ENCODE results near the gene RNF150.

RNF150 gene

DNA sequence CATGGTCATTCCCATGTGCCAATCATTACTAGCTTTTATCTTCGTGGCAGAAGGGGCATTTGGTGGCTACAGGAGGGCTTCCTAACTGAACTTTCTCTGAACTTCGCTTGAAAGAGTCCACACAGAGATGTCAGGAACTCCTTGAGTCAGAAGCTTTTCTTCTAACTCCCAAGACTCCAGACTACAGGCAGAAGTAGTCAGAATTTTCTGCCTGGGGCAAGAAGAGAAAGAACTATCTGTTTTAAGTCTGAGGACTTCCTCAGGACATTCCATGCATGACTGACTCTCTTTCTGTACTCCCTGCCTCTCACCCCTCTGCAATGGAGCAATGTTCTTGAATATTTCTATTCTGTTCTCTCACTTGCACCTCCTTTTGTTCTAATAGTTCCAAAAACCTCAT, 206.6 kb downstream of the RNF150 start:
- H3K4me3 ChIP-seq (ENCODE audit: low read length): no peak overlapping the region
- H3K79me2 ChIP-seq (ENCODE audit: low read length): no peaks in the 10 kb centered on the region
- no peak overlapping the region for H3K27ac ChIP-seq (ENCODE audit: low read length)
- H3K9ac ChIP-seq (ENCODE audit: low read length): no peak overlapping the region
- H3K9me3 ChIP-seq (ENCODE audit: insufficient read depth, low read length): no peaks in the 10 kb centered on the region
- peaks cover 19% of the 10 kb centered on the region for H3K27me3 ChIP-seq (ENCODE audit: low read depth, low read length)
- H4K20me1 ChIP-seq (ENCODE audit: insufficient read depth, low read length): no peaks in the 10 kb centered on the region
- H3K4me2 ChIP-seq (ENCODE audit: low read length): no peak overlapping the region
- H3K36me3 ChIP-seq (replicated peaks; ENCODE audit: low read depth, low read length): no peaks in the 10 kb centered on the region
- TF ChIP-seq EZH2phosphoT487 (IDR thresholded peaks at IDR 0.05; ENCODE audit: low read depth): no peak
- TF ChIP-seq, protein P1, sequence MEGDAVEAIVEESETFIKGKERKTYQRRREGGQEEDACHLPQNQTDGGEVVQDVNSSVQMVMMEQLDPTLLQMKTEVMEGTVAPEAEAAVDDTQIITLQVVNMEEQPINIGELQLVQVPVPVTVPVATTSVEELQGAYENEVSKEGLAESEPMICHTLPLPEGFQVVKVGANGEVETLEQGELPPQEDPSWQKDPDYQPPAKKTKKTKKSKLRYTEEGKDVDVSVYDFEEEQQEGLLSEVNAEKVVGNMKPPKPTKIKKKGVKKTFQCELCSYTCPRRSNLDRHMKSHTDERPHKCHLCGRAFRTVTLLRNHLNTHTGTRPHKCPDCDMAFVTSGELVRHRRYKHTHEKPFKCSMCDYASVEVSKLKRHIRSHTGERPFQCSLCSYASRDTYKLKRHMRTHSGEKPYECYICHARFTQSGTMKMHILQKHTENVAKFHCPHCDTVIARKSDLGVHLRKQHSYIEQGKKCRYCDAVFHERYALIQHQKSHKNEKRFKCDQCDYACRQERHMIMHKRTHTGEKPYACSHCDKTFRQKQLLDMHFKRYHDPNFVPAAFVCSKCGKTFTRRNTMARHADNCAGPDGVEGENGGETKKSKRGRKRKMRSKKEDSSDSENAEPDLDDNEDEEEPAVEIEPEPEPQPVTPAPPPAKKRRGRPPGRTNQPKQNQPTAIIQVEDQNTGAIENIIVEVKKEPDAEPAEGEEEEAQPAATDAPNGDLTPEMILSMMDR (IDR thresholded peaks at IDR 0.05; ENCODE audit: low read depth, low read length): no peak
- no peak overlapping the region for H2AFZ ChIP-seq (ENCODE audit: low read depth, low read length)
- no peaks in the 10 kb centered on the region for H3K4me1 ChIP-seq (ENCODE audit: low read length)

DNA sequence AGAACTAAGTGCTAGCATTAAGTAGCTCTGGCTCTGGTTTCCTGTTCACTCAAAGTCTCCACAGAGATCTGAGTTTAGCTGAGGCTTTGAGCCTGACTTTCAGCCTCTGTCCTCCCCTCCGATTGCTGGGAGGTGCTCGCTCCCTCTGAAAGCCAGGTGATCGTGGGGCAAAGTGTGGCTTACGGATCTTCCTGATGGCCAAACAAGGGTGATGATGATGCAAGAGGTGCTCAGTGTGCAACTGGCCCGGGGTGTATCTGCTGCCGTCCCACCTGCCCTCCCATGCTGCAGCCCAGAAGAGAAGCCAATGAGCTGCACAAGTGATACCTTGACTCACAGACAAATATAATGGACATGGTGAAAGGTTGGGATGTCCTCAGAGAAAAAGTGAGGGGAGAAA, 207.9 kb downstream of the RNF150 start:
- Histone ChIP-seq H3K79me2 (ENCODE audit: low read length) (no peaks in the 10 kb centered on the region), H3K9me3 (ENCODE audit: insufficient read depth, low read length) (no peaks in the 10 kb centered on the region), H4K20me1 (ENCODE audit: insufficient read depth, low read length) (no peaks in the 10 kb centered on the region), H3K27me3 (ENCODE audit: low read depth, low read length) (peaks cover 15% of the 10 kb centered on the region), H3K4me2 (ENCODE audit: low read length) (no peak overlapping the region), H3K4me1 (ENCODE audit: low read length) (no peaks in the 10 kb centered on the region), H3K9ac (ENCODE audit: low read length) (no peak overlapping the region), H2AFZ (ENCODE audit: low read depth, low read length) (no peak overlapping the region), H3K36me3 (replicated peaks; ENCODE audit: low read depth, low read length) (no peaks in the 10 kb centered on the region), H3K4me3 (ENCODE audit: low read length) (no peak overlapping the region), H3K27ac (ENCODE audit: low read length) (no peak overlapping the region)
- TF ChIP-seq, protein P1 (IDR thresholded peaks at IDR 0.05; ENCODE audit: low read depth, low read length): no peak

DNA sequence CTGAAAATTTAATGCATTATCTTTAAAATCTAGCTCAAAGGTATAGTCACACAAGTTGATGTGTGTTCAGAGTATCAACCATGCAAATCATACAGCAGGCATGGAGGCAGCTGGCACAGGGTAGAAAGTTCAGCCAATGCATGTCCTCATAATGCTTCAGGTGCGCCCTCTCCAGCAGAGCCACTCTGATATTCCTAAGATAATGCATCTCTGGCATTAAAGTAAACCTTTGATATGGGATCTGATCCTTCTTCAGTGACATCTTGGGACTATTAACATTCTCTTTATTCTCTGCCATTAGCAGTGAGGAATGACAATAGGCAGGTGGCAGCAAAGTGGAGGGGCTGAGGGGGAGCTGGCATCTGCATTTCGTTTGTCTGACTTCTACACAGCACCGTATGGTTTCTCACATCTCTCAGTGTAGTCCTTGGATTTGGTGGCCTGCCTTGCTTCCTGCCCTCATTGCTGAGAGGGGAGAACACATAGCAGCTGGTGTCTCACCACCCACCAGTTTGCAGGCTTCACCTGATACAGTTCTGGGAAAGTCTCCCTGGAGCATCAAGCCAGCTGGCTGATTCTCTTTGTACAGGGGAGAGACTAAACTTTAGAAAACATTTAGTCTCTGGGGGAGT, 208.4 kb downstream of the RNF150 start:
- Histone ChIP-seq H3K27me3 (ENCODE audit: low read depth, low read length) (peaks cover 15% of the 10 kb centered on the region), H2AFZ (ENCODE audit: low read depth, low read length) (no peak overlapping the region), H4K20me1 (ENCODE audit: insufficient read depth, low read length) (no peaks in the 10 kb centered on the region), H3K9ac (ENCODE audit: low read length) (no peak overlapping the region), H3K4me3 (ENCODE audit: low read length) (no peak overlapping the region), H3K27ac (ENCODE audit: low read length) (no peak overlapping the region), H3K36me3 (replicated peaks; ENCODE audit: low read depth, low read length) (no peaks in the 10 kb centered on the region), H3K4me1 (ENCODE audit: low read length) (no peaks in the 10 kb centered on the region), H3K4me2 (ENCODE audit: low read length) (no peak overlapping the region), H3K79me2 (ENCODE audit: low read length) (no peaks in the 10 kb centered on the region), H3K9me3 (ENCODE audit: insufficient read depth, low read length) (no peaks in the 10 kb centered on the region)
- TF ChIP-seq EZH2phosphoT487 (IDR thresholded peaks at IDR 0.05; ENCODE audit: low read depth): no peak
- TF ChIP-seq, protein P1 (IDR thresholded peaks at IDR 0.05; ENCODE audit: low read depth, low read length): no peak

DNA sequence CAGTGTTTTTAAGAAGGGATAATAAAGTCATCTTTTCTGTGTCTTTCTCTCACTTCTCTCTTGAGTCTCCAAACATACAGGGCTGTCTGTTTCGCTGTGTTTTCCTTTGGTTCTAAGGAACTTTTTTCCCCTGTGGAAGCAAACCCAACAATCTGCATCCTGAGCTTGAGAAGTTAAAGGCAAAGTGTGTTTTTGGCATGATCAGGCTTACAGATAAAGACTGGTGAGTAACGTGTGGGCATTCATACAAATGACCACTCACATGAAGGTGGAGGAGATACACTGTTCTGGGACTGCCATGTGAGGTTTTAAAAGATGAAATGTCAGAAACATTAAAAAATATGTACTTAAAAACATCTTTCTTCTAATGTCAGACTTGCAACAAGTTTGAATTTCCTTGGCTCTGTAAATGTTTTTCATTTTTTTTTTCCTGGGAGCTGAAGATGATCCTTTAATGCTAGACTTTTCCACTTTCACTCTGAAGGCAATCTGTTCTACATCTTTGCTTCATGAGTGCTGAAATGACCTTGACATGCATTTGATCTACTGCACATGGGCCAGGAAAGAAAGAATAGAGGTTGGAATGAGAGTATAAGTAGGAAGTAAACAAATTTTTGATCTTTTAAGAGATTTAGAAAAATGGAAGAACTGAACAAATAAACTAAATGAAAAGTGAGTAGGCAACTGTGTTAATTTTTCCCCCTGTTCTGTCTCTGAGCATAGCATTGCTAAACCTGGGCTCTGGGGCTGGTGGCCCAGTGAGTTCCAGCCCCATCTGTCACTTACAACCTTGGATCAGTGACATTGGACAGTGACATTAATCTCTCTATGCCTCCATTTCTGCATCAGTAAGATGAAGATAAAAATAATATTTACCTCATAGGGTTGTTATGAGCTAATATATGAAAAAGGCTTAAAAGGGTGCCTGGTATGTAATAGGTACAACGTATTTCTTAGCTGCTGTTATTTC, 226.0 kb downstream of the RNF150 start:
- no peaks in the 10 kb centered on the region for H4K20me1 ChIP-seq (ENCODE audit: insufficient read depth, low read length)
- H3K4me3 ChIP-seq (ENCODE audit: low read length): no peak overlapping the region
- H3K9me3 ChIP-seq (ENCODE audit: insufficient read depth, low read length): no peaks in the 10 kb centered on the region
- no peaks in the 10 kb centered on the region for H3K4me1 ChIP-seq (ENCODE audit: low read length)
- peaks cover 24% of the 10 kb centered on the region for H3K27me3 ChIP-seq (ENCODE audit: low read depth, low read length)
- H3K27ac ChIP-seq (ENCODE audit: low read length): no peak overlapping the region
- no peak for TF ChIP-seq EZH2phosphoT487 (IDR thresholded peaks at IDR 0.05; ENCODE audit: low read depth)
- TF ChIP-seq, protein P1 (IDR thresholded peaks at IDR 0.05; ENCODE audit: low read depth, low read length): no peak
- no peak overlapping the region for H3K4me2 ChIP-seq (ENCODE audit: low read length)
- H3K9ac ChIP-seq (ENCODE audit: low read length): no peak overlapping the region
- no peaks in the 10 kb centered on the region for H3K36me3 ChIP-seq (replicated peaks; ENCODE audit: low read depth, low read length)
- no peaks in the 10 kb centered on the region for H3K79me2 ChIP-seq (ENCODE audit: low read length)
- no peak overlapping the region for H2AFZ ChIP-seq (ENCODE audit: low read depth, low read length)

All from OCI-LY3 (cell line).